ENCODE results near the gene GABRA5.

Gene GABRA5

DNA sequence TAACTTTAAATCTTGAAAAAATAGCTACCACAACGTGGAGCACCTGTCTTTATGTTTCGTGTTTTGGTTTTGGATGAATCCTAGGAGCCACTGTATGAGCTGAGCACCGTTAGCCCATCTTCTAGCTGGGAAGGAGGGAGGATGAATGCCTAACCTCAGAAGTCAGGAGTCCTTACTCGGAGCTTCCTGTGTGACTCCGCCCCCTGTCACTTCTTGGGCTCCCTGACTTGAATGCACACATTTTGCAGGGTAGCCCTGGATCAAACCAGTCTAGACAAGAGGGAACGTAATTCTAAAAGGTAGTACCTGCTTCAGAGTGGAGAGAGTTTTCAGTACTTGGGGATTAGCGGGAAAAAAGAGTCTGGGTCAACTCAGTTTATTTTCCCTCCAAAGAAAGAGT lies 5.3 kb downstream of the GABRA5 start:
- H3K27ac ChIP-seq, result no peak overlapping the region
- H3K36me3 ChIP-seq (replicated peaks), result no peaks in the 10 kb centered on the region
- H3K4me3 ChIP-seq (ENCODE audit: low read depth, low read length), result no peak overlapping the region
- peaks cover 14% of the 10 kb centered on the region for H3K27me3 ChIP-seq (replicated peaks)
- no peak for DNase-seq
- TF ChIP-seq, protein P1, sequence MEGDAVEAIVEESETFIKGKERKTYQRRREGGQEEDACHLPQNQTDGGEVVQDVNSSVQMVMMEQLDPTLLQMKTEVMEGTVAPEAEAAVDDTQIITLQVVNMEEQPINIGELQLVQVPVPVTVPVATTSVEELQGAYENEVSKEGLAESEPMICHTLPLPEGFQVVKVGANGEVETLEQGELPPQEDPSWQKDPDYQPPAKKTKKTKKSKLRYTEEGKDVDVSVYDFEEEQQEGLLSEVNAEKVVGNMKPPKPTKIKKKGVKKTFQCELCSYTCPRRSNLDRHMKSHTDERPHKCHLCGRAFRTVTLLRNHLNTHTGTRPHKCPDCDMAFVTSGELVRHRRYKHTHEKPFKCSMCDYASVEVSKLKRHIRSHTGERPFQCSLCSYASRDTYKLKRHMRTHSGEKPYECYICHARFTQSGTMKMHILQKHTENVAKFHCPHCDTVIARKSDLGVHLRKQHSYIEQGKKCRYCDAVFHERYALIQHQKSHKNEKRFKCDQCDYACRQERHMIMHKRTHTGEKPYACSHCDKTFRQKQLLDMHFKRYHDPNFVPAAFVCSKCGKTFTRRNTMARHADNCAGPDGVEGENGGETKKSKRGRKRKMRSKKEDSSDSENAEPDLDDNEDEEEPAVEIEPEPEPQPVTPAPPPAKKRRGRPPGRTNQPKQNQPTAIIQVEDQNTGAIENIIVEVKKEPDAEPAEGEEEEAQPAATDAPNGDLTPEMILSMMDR (IDR thresholded peaks at IDR 0.05; ENCODE audit: low read depth, low read length, missing control alignments), result no peak
- in situ Hi-C loops (cut with HindIII; ENCODE audit: low pct_ligation_motif_present, low sequenced_read_pairs), result no loop called here

DNA sequence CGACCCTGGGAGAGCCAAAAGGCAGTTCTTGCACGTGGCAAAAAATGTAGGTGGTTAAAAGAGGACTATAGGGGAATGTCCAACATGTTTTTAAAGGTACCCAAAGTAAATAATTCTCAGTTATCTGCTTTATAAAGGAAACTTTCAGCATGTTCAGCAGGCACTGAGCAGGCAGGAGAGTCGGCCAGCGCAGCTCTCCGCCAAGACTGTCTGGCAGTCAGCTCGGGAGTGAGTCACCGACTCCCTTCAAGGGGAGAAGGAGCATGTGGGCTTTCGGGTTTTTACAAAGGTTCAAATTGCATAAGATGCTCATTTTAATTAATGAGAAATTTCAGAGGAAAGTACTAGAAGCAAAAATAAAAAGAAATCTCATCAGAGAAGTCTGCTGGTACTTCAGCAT lies 7.0 kb downstream of the GABRA5 start:
- in situ Hi-C loops (cut with HindIII; ENCODE audit: low pct_ligation_motif_present, low sequenced_read_pairs), result no loop called here
- no peaks in the 10 kb centered on the region for H3K27me3 ChIP-seq (replicated peaks)
- H3K4me3 ChIP-seq (ENCODE audit: low read depth, low read length), result no peak overlapping the region
- no peaks in the 10 kb centered on the region for H3K36me3 ChIP-seq (replicated peaks)
- TF ChIP-seq, protein P1 (IDR thresholded peaks at IDR 0.05; ENCODE audit: low read depth, low read length, missing control alignments), result no peak
- H3K27ac ChIP-seq, result no peak overlapping the region
- DNase-seq, result no peak

DNA sequence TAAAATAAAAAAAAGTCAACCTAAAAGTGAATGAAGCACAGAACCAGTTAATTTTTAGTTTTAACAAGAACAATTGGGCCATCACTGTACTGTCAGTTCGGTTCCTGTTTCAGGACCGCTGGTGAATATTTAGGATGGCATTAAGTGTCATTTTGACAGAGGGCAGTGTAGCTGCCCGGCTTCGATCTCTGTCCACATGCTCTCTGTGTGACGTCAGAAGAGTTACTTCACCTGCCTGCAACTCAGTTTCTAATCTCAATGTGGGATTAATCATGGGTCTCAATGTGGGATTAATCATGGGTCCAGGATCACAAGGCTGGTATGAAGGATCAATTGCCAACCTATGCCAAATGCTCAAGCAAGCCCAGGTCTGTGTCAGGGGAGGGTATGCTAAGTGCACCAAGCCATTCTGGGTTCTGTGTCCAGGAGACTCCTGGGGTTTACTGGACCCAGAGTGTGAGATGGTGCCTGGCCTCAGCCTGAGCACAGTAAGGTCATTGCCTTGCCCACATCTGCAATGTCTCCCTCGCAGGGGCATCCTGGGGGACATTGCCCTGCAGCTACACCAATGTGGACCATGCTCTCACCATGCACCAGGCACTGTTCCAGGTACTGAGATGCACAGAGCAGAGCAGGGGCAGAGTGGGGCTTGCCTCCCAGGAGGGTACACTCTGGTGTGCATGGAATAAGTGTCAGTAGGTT lies 8.1 kb downstream of the GABRA5 start:
- Histone ChIP-seq H3K36me3 (replicated peaks) (no peaks in the 10 kb centered on the region), H3K4me3 (ENCODE audit: low read depth, low read length) (no peak overlapping the region), H3K27me3 (replicated peaks) (no peaks in the 10 kb centered on the region), H3K27ac (no peak overlapping the region)
- TF ChIP-seq, protein P1 (IDR thresholded peaks at IDR 0.05; ENCODE audit: low read depth, low read length, missing control alignments), result no peak
- in situ Hi-C loops (cut with HindIII; ENCODE audit: low pct_ligation_motif_present, low sequenced_read_pairs), result no loop called here
- no peak for DNase-seq

DNA sequence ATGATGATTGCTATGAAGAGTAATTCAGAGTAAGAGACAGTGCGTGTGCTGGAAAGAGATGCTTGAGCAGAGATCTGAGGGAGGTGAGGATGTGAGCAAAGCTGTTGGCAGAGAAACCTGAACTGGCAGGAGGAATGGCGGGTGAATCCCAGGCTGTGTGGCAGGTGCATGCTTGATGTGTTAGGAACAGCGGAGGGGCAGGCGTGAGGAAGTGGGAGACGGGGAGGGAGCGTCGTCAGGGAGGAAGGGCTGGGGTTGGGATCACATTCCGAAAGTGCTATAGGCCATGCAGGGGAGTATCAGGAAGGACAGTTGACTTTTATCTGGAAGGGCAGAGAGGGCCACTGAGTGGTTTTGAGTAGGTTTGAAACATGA lies 8.6 kb downstream of the GABRA5 start:
- Histone ChIP-seq H3K36me3 (replicated peaks) (no peaks in the 10 kb centered on the region), H3K4me3 (ENCODE audit: low read depth, low read length) (no peak overlapping the region), H3K27me3 (replicated peaks) (no peaks in the 10 kb centered on the region), H3K27ac (no peak overlapping the region)
- DNase-seq, result no peak
- TF ChIP-seq, protein P1 (IDR thresholded peaks at IDR 0.05; ENCODE audit: low read depth, low read length, missing control alignments), result no peak
- in situ Hi-C loops (cut with HindIII; ENCODE audit: low pct_ligation_motif_present, low sequenced_read_pairs), result no loop called here

DNA sequence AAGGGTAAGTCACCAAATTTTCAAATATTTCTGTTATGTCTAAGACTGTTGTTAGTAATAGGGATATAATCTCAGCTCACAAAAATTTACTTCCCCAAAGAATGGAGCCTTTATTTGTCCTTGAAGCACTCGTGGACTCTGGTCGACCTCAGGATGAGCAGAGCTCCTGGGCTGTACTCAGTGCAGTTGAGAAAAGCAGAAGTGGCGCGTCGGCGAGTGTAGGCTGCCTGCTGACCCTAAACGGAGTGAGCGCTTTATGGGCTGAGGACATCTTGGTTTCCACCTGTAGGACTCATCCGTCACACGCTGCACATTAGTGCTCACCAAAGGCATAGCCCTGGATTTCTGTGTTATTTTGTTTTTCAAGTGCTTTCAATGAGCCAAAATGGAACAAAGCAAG lies 11.0 kb downstream of the GABRA5 start:
- Histone ChIP-seq H3K4me3 (ENCODE audit: low read depth, low read length) (no peak overlapping the region), H3K27ac (no peak overlapping the region), H3K36me3 (replicated peaks) (no peaks in the 10 kb centered on the region), H3K27me3 (replicated peaks) (no peaks in the 10 kb centered on the region)
- no peak for DNase-seq
- in situ Hi-C loops (cut with HindIII; ENCODE audit: low pct_ligation_motif_present, low sequenced_read_pairs), result no loop called here
- TF ChIP-seq, protein P1 (IDR thresholded peaks at IDR 0.05; ENCODE audit: low read depth, low read length, missing control alignments), result no peak

DNA sequence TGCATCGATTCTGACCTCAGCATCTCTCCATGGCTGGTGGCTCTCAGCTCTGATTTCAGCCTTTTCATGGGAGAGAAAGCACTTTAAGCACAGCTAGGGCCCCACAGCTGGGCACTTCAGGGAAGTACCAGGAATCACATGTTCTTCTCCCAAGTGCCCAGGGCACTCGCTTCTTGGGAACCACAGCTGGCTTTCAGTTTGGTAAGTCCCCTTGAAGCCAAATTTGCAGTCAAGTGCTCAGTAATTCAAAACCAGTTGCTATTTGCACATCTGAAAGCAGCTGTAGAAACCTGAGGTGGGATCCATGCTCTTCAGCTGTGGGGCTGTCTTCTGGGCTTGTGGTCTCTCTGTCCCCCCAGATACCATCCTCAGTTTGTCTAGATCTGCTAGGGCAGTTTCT lies 12.8 kb downstream of the GABRA5 start:
- no peak overlapping the region for H3K4me3 ChIP-seq (ENCODE audit: low read depth, low read length)
- H3K27ac ChIP-seq, result no peak overlapping the region
- H3K27me3 ChIP-seq (replicated peaks), result no peaks in the 10 kb centered on the region
- in situ Hi-C loops (cut with HindIII; ENCODE audit: low pct_ligation_motif_present, low sequenced_read_pairs), result no loop called here
- no peaks in the 10 kb centered on the region for H3K36me3 ChIP-seq (replicated peaks)
- DNase-seq, result no peak
- TF ChIP-seq, protein P1 (IDR thresholded peaks at IDR 0.05; ENCODE audit: low read depth, low read length, missing control alignments), result no peak

Measured in brain microvascular endothelial cell (primary cell).